Daoy (cell line): Measurements from ENCODE around the gene SMARCA1. TPM values are rescaled to one million over a fixed set of nuclear protein-coding genes. Genes with fewer than 3 reads are reported as not detected.

Source experiments
- DNase-seq: peaks from one replicate; pipeline ENCODE4 v3.0.0-alpha.2; 2015; ENCODE audit warnings: low read depth
- total RNA-seq: library from RNA; depleted of rRNA; stranded (reverse); fragments of >200 nt; shearing (Covaris generic); gene quantifications from 2 replicates; pipeline ENCODE4 v1.2.3, GENCODE V29; 2014; rRNA removed

The SMARCA1 gene
- total RNA-seq, 1 experiment from 2014 or later, result 25.1 TPM

DNA sequence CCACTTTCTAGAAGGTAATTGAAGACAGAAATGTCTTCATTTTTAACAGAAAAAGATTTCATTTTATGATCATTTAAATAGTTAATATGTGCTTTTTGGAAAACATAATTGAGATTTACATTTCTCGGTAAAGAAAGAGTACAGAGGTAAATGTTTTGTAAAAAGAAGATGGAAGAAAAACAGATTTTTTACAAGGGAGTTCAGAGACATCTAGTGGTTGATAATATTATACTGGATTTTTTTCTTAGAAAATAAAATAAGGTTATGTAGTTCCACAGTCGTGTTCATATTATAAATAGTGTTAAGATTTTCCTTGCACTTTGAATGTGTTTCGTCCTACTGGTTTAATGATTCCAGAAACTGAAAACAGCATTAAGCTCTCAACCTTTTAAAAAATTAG, 60.6 kb downstream of the SMARCA1 start:
- no peak for DNase-seq

DNA sequence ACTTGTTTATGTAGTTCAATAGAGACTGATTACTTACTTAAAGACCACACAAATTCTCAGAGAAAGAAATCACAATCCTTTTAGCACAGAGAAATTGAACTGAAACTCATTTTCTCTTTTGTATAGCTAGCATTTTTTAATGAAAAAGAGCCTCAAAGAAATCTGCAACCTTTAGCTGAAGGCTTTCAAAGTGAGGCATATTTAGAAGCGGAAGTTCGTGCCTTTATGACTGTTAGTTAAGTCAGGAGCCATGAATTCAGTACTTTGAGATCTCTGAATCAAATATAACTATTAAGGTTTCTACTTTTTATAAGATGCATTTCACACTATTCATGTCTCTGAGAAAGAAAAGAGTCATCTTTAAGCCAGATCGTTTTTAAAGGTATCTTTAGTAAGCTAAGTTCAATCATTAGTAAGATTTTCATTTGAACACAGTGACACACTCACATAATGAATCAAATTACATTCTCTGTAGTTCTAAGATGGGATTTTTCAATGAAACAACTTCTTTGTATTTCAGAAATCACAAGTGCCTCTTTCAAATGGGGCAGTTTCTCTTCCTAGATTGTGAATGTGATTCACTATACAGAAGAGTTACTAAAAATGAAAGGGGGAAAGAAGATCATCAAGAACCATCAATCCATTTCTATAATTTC, 61.4 kb downstream of the SMARCA1 start:
- DNase-seq, result no peak

DNA sequence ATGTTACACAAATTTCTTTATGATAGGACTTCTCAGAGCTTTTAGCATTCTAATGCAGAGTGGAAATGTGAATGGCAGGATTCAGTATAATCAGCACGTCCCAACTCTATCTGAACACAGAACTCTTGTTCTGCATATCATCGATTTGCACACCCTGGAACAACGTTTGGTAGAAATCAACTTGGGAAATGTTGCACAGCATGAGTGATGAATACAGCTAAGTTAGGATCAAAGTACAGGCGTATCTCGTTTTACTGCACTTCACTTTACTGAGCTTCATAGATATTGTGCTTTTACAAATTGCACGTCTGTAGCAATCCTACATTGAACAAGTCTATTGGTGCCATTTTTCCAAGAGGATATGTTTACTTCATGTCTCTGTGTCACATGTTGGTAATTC, 70.8 kb downstream of the SMARCA1 start:
- no peak for DNase-seq

DNA sequence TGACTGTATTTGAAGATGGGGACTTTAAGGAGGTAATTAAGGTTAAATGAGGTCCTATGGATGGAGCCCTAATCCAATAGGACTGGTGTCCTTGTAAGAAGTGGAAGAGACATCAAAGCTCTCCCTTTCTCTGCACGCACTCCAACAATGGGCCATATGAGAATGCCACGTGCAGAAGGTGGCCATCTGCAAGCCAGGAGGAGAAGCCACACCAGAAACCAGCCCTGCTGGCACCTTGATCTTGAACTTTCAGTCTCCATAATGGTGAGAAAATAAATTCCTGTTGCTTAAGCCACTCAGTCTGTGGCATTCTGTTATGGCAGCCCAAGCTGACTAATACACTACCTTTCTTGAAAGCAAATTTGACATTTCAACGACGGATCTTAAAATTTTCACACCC, 73.2 kb downstream of the SMARCA1 start:
- DNase-seq, result no peak

DNA sequence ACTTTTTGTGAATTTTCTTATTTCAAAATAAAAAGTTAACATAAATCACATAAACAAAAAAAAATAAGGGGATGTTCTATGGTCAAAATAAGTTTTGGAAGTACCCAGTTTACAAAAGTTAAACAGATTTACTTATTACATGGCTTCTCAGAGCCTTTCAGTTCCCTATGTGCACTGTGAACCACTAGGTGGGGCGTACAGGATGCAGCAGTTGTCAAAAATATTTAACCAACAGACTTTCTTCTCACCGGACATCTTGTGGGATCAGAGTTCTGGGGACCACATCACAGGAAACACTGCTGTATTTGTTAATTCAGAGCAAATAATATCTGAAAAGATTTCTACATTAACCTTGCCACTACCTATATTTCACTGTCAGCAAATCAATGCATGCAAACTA, 74.1 kb downstream of the SMARCA1 start:
- no peak for DNase-seq

DNA sequence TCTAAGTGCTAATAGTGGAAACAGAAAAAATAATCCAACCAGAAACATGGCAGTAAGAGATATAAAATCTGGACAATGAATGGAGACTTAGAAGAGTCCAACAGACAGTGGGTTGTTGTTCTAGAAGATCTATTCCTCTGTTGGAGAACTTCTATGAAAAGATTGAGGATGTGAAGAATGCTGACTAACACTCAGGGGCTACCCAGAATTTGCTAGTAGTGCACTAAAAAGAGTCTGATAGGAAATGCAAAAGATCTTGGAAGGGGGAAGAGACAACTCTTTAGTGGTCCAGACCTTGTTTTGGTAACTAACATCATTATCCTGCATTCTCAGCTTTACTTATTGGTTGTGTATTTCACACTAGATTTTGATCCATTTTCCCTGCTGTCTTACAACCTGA, 77.9 kb downstream of the SMARCA1 start:
- no peak for DNase-seq

DNA sequence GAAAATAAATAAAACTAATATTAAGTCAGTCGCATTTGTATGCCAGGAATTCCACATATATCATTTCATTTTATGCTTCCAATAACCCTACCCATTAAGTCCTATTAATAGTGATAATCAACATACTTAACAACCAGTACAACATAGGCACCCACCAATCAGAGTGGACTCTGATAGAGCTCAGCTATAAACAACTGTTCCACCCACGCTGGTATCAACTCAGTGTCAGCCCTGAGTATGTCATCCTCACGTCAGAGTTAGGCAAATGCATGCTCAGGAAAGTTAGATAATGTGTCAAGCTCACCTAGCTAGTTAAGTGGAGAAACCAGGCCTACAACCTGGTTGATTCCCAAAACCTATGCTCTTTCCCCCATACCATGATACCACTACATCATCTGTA, 89.3 kb downstream of the SMARCA1 start:
- no peak for DNase-seq

DNA sequence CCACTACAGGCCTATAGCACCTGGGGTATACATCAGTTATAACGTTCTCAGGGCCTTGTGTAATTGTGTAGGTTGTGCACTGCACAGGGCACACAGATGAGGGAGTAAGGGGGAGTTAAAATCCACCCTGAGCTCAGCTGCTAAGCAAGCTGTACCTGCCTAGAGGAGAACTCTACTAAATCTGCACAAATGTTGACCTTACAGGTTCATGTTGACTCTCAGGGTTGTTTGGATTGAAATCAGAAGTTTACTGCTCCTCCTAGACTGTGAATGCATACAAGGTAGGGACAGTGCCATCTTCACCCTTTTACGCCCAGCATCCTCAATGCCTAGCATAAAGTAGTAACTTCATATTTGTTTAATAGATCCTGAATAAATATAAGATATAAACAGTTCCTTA, 89.8 kb downstream of the SMARCA1 start:
- no peak for DNase-seq

DNA sequence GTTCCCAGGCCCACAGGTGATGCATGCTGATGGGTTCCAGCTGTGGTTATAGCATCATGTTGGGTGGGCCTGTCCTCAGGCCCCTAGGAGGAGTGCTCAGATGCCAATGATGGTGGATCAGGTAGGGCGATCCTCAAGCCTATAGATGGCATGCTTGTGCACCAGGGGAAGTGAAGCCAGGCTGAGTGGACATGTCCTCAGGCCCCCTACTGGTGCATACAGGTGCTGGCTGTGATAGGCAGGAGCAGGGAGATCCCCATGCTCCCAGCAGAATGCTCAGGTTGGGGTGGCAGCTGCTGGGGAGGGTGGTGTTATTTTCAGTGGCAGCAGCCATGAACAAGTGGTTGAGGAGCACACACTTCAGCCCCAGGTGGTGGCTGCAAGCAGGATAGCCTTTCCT, 96.0 kb downstream of the SMARCA1 start:
- DNase-seq, result no peak

DNA sequence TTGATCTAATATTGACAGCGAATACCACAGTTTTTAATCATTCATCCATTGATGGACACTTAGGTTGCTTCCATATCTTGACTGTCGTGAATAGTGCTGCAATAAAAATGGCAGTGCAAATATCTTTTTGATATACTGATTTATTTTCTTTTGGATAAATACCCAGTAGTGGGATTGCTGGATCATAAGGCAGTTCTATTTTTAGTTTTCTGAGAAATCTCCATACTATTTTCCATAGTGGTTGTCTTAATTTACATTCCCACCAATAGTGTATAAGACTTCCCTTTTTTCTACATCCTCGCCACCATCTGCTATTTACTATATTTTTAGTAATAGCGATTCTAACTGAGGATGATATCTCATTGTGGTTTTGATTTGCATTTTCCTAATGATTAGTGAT, 100.1 kb downstream of the SMARCA1 start:
- DNase-seq, result no peak

DNA sequence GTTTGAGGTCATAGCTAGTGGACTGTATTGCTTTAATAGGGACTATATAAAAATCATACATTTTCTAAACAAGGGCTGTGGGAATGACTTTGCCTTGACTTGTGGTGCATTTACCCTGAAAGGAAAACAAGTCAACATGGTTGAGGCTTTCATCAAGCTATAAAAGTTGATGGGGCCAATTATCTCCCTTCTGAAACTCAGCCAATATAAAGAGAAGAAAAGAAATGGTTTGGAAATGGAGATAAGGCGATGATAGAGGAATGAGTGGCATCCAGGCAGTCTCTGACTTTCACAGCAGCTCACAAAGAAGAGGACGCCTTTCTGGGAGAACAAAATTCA, 118.7 kb downstream of the SMARCA1 start:
- no peak for DNase-seq

DNA sequence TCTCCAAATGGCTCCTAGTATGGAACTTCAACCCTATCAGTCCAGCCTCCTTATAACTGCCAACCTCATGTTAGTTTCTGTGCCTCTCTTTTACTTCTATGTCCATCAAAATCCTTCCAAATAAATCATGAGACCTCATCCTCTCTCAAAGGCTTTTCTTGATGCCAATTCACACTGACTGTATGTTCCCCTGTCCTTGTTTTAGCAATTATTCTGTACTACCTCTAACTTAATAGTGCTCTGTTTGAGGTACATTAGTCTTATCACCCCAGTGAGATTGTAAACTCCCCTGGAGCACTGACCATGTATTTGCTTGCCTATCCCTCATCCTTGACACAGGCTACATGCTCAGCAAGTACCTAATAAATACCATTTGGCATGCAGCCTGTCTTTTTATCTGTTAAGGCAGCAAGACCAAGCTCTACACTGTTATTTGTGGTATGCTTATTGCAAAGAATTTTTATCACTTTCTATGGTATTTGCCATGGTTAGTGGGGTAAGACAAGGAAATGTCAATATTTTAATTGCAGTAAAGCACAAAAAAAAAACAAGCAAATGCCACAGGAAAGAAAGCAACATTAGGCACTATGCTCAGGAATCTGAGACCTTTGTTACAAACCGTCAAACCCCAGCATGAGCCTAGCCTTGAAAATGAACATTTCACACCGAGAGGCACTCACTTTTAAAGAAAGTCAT, 119.2 kb downstream of the SMARCA1 start:
- no peak for DNase-seq

Other genes with a start within 250 kb of the SMARCA1 start
- gene OCRL, start 16.8 kb upstream of the SMARCA1 start, total RNA-seq, result 5.6 and 8.9 TPM in 2 replicates
- 0.34 and 1.1 TPM in 2 replicates for gene APLN, start 131.5 kb upstream of the SMARCA1 start, total RNA-seq
- gene XPNPEP2, start 215.5 kb upstream of the SMARCA1 start, total RNA-seq, result not detected in 2 replicates